ENCODE data around the gene MYO1D. TPM values are rescaled to one million over a fixed set of nuclear protein-coding genes. Genes with fewer than 3 reads are reported as not detected.

MYO1D gene
- total RNA-seq, 2 donors from 2014 or later, result 42.9 to 43.7 TPM

DNA sequence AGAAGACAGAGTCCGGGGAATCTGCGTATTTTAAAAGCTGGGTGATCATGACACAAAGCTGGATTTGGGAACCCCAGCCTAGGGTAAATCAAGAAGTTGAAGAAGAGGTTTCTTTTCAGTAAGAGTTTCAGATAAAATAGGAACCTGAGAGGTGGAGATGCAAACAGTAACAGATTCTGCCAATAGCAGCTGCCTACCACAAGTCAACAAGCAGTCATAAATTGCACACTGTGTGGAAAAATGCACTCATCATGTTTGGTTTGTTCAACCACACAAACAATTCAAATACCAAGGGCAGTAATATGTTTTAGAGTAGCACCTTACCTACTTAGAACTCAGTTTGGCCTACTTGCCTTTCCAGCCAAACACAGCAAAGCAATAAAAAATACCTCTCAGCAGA lies 14.0 kb downstream of the MYO1D start:
- Histone ChIP-seq H3K36me3 (ENCODE audit: control insufficient read depth, insufficient read depth, low read length) (no peaks in the 10 kb centered on the region), H3K4me3 (ENCODE audit: low read length) (no peak overlapping the region), H3K27me3 (ENCODE audit: control insufficient read depth, insufficient read depth, low read length, poor library complexity, severe bottlenecking) (no peaks in the 10 kb centered on the region), H3K4me1 (ENCODE audit: control insufficient read depth, insufficient read depth, low read length) (peaks cover 11% of the 10 kb centered on the region), H3K27ac (ENCODE audit: low read depth, low read length) (no peak overlapping the region), H3K9me3 (ENCODE audit: control insufficient read depth, low read length) (no peaks in the 10 kb centered on the region), H3K9ac (ENCODE audit: extremely low read depth, low read length, poor library complexity, severe bottlenecking) (no peak overlapping the region)
- H3K4me3 Mint-ChIP-seq, result no peak overlapping the region
- no peaks in the 10 kb centered on the region for H3K9me3 Mint-ChIP-seq
- TF ChIP-seq, protein P1, sequence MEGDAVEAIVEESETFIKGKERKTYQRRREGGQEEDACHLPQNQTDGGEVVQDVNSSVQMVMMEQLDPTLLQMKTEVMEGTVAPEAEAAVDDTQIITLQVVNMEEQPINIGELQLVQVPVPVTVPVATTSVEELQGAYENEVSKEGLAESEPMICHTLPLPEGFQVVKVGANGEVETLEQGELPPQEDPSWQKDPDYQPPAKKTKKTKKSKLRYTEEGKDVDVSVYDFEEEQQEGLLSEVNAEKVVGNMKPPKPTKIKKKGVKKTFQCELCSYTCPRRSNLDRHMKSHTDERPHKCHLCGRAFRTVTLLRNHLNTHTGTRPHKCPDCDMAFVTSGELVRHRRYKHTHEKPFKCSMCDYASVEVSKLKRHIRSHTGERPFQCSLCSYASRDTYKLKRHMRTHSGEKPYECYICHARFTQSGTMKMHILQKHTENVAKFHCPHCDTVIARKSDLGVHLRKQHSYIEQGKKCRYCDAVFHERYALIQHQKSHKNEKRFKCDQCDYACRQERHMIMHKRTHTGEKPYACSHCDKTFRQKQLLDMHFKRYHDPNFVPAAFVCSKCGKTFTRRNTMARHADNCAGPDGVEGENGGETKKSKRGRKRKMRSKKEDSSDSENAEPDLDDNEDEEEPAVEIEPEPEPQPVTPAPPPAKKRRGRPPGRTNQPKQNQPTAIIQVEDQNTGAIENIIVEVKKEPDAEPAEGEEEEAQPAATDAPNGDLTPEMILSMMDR (conservative IDR thresholded peaks at IDR 0.05), result no peak
- peaks cover 4% of the 10 kb centered on the region for H3K36me3 Mint-ChIP-seq (ENCODE audit: low read depth)
- peaks cover 24% of the 10 kb centered on the region for H3K4me1 Mint-ChIP-seq
- no peak for DNase-seq
- H3K27me3 Mint-ChIP-seq (ENCODE audit: insufficient read depth), result no peaks in the 10 kb centered on the region
- 93 to 100% methylated on average over 2 of the region's 2 CpGs for WGBS, 2 experiments (ENCODE audit: insufficient coverage in 1 of 2, insufficient read length in 1 of 2)
- no peak overlapping the region for H3K27ac Mint-ChIP-seq

DNA sequence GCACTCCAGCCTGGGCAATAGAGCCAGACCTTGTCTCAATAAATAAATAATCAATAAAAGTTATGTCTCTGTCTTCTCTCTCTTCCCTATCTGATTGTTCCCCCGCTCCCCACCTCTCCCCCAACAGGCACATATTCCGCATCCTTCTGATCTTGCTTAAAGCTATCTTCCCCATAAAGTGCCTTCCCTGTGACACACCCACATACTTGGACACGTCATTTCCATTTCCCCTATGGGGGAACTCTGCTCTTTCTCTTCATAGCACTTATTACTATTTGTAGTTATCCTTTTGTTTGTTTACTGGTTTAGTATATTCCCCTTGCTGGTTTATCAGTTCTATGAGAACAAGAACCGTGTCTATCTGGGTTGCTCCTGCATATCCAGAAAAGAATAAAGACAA lies 14.9 kb downstream of the MYO1D start:
- H3K4me3 Mint-ChIP-seq, result no peak overlapping the region

DNA sequence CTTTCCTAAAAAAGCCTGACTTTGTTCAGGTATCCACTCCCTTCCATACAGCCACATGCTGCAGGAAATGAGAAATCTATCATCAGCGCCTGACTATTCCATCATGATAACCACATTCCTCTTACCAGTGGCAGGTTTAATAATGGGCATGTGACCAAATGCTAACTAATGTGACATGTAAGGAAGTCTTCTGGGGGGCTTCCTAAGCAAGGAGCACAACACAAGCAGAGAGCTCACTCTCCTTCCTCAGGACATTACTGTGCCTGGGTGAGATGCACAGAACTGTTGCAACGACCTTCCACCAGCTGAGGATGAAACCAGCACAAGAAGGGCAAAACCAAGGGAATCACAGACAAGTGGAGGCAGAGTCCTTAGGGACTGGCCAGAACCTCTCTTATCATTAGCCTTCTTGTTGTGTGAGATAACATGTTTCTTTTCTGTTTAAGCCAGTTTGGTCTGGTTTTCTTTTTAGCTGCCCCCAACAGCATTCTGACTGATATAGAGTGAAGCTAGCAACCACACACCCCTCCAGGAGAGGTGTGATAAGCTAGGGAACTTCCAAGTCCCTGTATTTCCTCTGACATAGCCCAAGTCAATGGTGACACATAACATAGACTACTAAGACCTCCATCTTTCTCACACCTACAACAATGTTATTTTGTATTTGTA lies 16.9 kb downstream of the MYO1D start:
- WGBS, 2 experiments (ENCODE audit: insufficient coverage in 1 of 2, insufficient read length in 1 of 2), result 82 to 100% methylated on average over 1 to 2 of the region's 2 CpGs
- Histone ChIP-seq H3K36me3 (ENCODE audit: control insufficient read depth, insufficient read depth, low read length) (no peaks in the 10 kb centered on the region), H3K9ac (ENCODE audit: extremely low read depth, low read length, poor library complexity, severe bottlenecking) (no peak overlapping the region), H3K27ac (ENCODE audit: low read depth, low read length) (no peak overlapping the region), H3K27me3 (ENCODE audit: control insufficient read depth, insufficient read depth, low read length, poor library complexity, severe bottlenecking) (no peaks in the 10 kb centered on the region), H3K9me3 (ENCODE audit: control insufficient read depth, low read length) (no peaks in the 10 kb centered on the region), H3K4me3 (ENCODE audit: low read length) (peak overlapping the region; percentile 61), H3K4me1 (ENCODE audit: control insufficient read depth, insufficient read depth, low read length) (peaks cover 11% of the 10 kb centered on the region)
- Mint-ChIP-seq H3K4me3 (no peak overlapping the region), H3K27ac (no peak overlapping the region), H3K4me1 (peaks cover 22% of the 10 kb centered on the region), H3K27me3 (ENCODE audit: insufficient read depth) (no peaks in the 10 kb centered on the region), H3K9me3 (no peaks in the 10 kb centered on the region), H3K36me3 (ENCODE audit: low read depth) (peaks cover 6% of the 10 kb centered on the region)
- DNase-seq, result no peak
- TF ChIP-seq, protein P1 (conservative IDR thresholded peaks at IDR 0.05), result no peak

More for the DNA sequence above, 14.9 kb downstream of the MYO1D start:
- Histone ChIP-seq H3K27me3 (ENCODE audit: control insufficient read depth, insufficient read depth, low read length, poor library complexity, severe bottlenecking) (no peaks in the 10 kb centered on the region), H3K36me3 (ENCODE audit: control insufficient read depth, insufficient read depth, low read length) (no peaks in the 10 kb centered on the region), H3K27ac (ENCODE audit: low read depth, low read length) (no peak overlapping the region), H3K4me3 (ENCODE audit: low read length) (no peak overlapping the region), H3K9me3 (ENCODE audit: control insufficient read depth, low read length) (no peaks in the 10 kb centered on the region), H3K9ac (ENCODE audit: extremely low read depth, low read length, poor library complexity, severe bottlenecking) (no peak overlapping the region), H3K4me1 (ENCODE audit: control insufficient read depth, insufficient read depth, low read length) (peaks cover 11% of the 10 kb centered on the region)
- 83 to 98% methylated on average over 3 to 4 of the region's 4 CpGs for WGBS, 2 experiments (ENCODE audit: insufficient coverage in 1 of 2, insufficient read length in 1 of 2)
- Mint-ChIP-seq H3K4me1 (peaks cover 24% of the 10 kb centered on the region), H3K9me3 (no peaks in the 10 kb centered on the region), H3K36me3 (ENCODE audit: low read depth) (peaks cover 6% of the 10 kb centered on the region), H3K27me3 (ENCODE audit: insufficient read depth) (no peaks in the 10 kb centered on the region), H3K27ac (no peak overlapping the region)
- DNase-seq, result no peak
- TF ChIP-seq, protein P1 (conservative IDR thresholded peaks at IDR 0.05), result no peak
